CD4-positive, alpha-beta T cell treated with Interleukin-1 beta for 1 hour (primary cell): ENCODE results near the gene GRAMD1B.
A peak's percentile ranks its signal among the peaks of the same experiment; 100 is the strongest.

Experiments
- DNase-seq, 2 donors: peaks; one replicate each; pipeline ENCODE4 v3.0.0-alpha.2; 2020 to 2022

The GRAMD1B gene

GRCh38 chr11:123409456-123410217 lies 20.4 kb upstream of the GRAMD1B start:
- no peak for DNase-seq

- no peak for DNase-seq
These were observed 19.9 kb upstream of the GRAMD1B start for GRCh38 chr11:123410218-123410549.

- DNase-seq: peak in 1 of 2 donors; percentile 14
These were observed 16.4 kb upstream of the GRAMD1B start for GRCh38 chr11:123413636-123414035.

GRCh38 chr11:123416566-123416965 lies 13.5 kb upstream of the GRAMD1B start:
- no peak for DNase-seq

- no peak for DNase-seq
These were observed 11.5 kb upstream of the GRAMD1B start for GRCh38 chr11:123418351-123419114.

- DNase-seq: no peak
These were observed 10.2 kb upstream of the GRAMD1B start for GRCh38 chr11:123419731-123420452.

- no peak for DNase-seq
These were observed 8.5 kb upstream of the GRAMD1B start for GRCh38 chr11:123421589-123421988.

GRCh38 chr11:123425367-123425766 lies 4.7 kb upstream of the GRAMD1B start:
- DNase-seq: no peak

- DNase-seq: no peak
These were observed 3.3 kb upstream of the GRAMD1B start for GRCh38 chr11:123426789-123427188.

- DNase-seq: no peak
These were observed 2.7 kb upstream of the GRAMD1B start for GRCh38 chr11:123427405-123427804.

GRCh38 chr11:123428116-123428715 lies 1.9 kb upstream of the GRAMD1B start:
- DNase-seq: no peak

- DNase-seq: no peak
These were observed 733 bp upstream of the GRAMD1B start for GRCh38 chr11:123429336-123429735.

GRCh38 chr11:123430721-123431497 lies 840 bp downstream of the GRAMD1B start:
- peak; percentile 62 to 71 for DNase-seq

GRCh38 chr11:123431619-123432018 lies 1.6 kb downstream of the GRAMD1B start:
- DNase-seq: no peak

- peak; percentile 7 to 31 for DNase-seq
These were observed 4.2 kb downstream of the GRAMD1B start for GRCh38 chr11:123434262-123434661.

GRCh38 chr11:123434911-123435310 lies 4.8 kb downstream of the GRAMD1B start:
- DNase-seq: no peak

- no peak for DNase-seq
These were observed 7.3 kb downstream of the GRAMD1B start for GRCh38 chr11:123437236-123437979.

GRCh38 chr11:123438131-123438627 lies 8.1 kb downstream of the GRAMD1B start:
- DNase-seq: no peak

- no peak for DNase-seq
These were observed 9.5 kb downstream of the GRAMD1B start for GRCh38 chr11:123439616-123440015.

GRCh38 chr11:123441161-123441560 lies 11.1 kb downstream of the GRAMD1B start:
- no peak for DNase-seq

GRCh38 chr11:123443851-123444623 lies 14.0 kb downstream of the GRAMD1B start:
- no peak for DNase-seq
